WTC11 (cell line): ENCODE results near the gene PRKAG2. TPM values are rescaled to one million over a fixed set of nuclear protein-coding genes. Genes with fewer than 3 reads are reported as not detected.
A peak's percentile ranks its signal among the peaks of the same experiment; 100 is the strongest.

ENCODE experiments used
- ATAC-seq: fragments of 200-7000 bp; cut with Tn5 transposase; 2 replicates; pipeline ENCODE4 v1.10.0; 2021; ENCODE audit warnings: mild to moderate bottlenecking, moderate library complexity
- CTCF ChIA-PET: fragments of 300-600 bp; sonication (Branson Sonifier 250); formaldehyde crosslinking; loops from one replicate; lab custom pipeline; 2021; ENCODE audit warnings: antibody characterized with exemption; lab: Charles Lee
- POLR2A ChIA-PET: fragments of 350-600 bp; sonication (Branson Sonifier 250); formaldehyde crosslinking; loops from one replicate; lab custom pipeline; 2021; ENCODE audit warnings: antibody characterized with exemption; lab: Charles Lee
- DNase-seq: peaks from one replicate; pipeline ENCODE4 v3.0.0; 2021; ENCODE audit warnings: low spot score
- H3K27ac Mint-ChIP-seq: 2 replicates; pipeline ENCODE4 v1.8.0; 2021; ENCODE audit warnings: mixed read lengths
- H3K27me3 Mint-ChIP-seq: 2 replicates; pipeline ENCODE4 v1.8.0; 2021; ENCODE audit warnings: low read depth, mild to moderate bottlenecking, moderate library complexity, mixed read lengths
- H3K36me3 Mint-ChIP-seq: 2 replicates; pipeline ENCODE4 v1.8.0; 2021; ENCODE audit warnings: mixed read lengths
- H3K4me1 Mint-ChIP-seq: 2 replicates; pipeline ENCODE4 v1.8.0; 2022; ENCODE audit warnings: mixed read lengths
- H3K4me3 Mint-ChIP-seq: 2 replicates; pipeline ENCODE4 v1.8.0; 2021; ENCODE audit warnings: mild to moderate bottlenecking, moderate library complexity, mixed read lengths
- H3K9me3 Mint-ChIP-seq: 2 replicates; pipeline ENCODE4 v1.8.0; 2021; ENCODE audit warnings: mixed read lengths
- CBFB ChIP-seq: sonication (generic); formaldehyde crosslinking; IDR thresholded peaks from 2 replicates; pipeline ENCODE4 v1.8.1; 2022; ENCODE audit warnings: mild to moderate bottlenecking, low read depth, missing genetic modification reagents
- E2F1 ChIP-seq: sonication (generic); formaldehyde crosslinking; IDR thresholded peaks from 2 replicates; pipeline ENCODE4 v1.8.0; 2022; ENCODE audit warnings: mild to moderate bottlenecking, missing genetic modification reagents
- ETV6 ChIP-seq: sonication (generic); formaldehyde crosslinking; IDR thresholded peaks from 2 replicates; pipeline ENCODE4 v1.8.1; 2022; ENCODE audit warnings: mild to moderate bottlenecking, missing genetic modification reagents
- FOXP1 ChIP-seq: sonication (generic); formaldehyde crosslinking; IDR thresholded peaks from 2 replicates; pipeline ENCODE4 v1.8.0; 2022; ENCODE audit warnings: missing genetic modification reagents, mild to moderate bottlenecking, moderate library complexity, borderline replicate concordance
- GABPB1 ChIP-seq: sonication (generic); formaldehyde crosslinking; IDR thresholded peaks from 2 replicates; pipeline ENCODE4 v1.8.1; 2023; ENCODE audit warnings: mild to moderate bottlenecking, missing genetic modification reagents
- NR1H2 ChIP-seq: sonication (generic); formaldehyde crosslinking; IDR thresholded peaks from 2 replicates; pipeline ENCODE4 v1.9.0; 2021; ENCODE audit warnings: mild to moderate bottlenecking, moderate library complexity, missing genetic modification reagents
- NR2C2 ChIP-seq: sonication (generic); formaldehyde crosslinking; IDR thresholded peaks from 2 replicates; pipeline ENCODE4 v1.8.0; 2022; ENCODE audit warnings: mild to moderate bottlenecking, missing genetic modification reagents
- RELA ChIP-seq: sonication (generic); formaldehyde crosslinking; IDR thresholded peaks from 2 replicates; pipeline ENCODE4 v1.8.1; 2022; ENCODE audit warnings: missing genetic modification reagents, mild to moderate bottlenecking, borderline replicate concordance
- SMAD3 ChIP-seq: sonication (generic); formaldehyde crosslinking; IDR thresholded peaks from 2 replicates; pipeline ENCODE4 v1.8.0; 2022; ENCODE audit warnings: missing genetic modification reagents, mild to moderate bottlenecking, borderline replicate concordance
- TCF7 ChIP-seq: sonication (generic); formaldehyde crosslinking; IDR thresholded peaks from 2 replicates; pipeline ENCODE4 v1.8.0; 2022; ENCODE audit warnings: mild to moderate bottlenecking, low read depth, missing genetic modification reagents, moderate library complexity
- TEAD1 ChIP-seq: sonication (generic); formaldehyde crosslinking; IDR thresholded peaks from 2 replicates; pipeline ENCODE4 v1.8.0; 2022; ENCODE audit warnings: mild to moderate bottlenecking, missing genetic modification reagents
- ZBTB21 ChIP-seq: sonication (generic); formaldehyde crosslinking; IDR thresholded peaks from 2 replicates; pipeline ENCODE4 v1.8.1; 2023; ENCODE audit warnings: mild to moderate bottlenecking, missing genetic modification reagents, borderline replicate concordance
- ZNF121 ChIP-seq: sonication (generic); formaldehyde crosslinking; IDR thresholded peaks from 2 replicates; pipeline ENCODE4 v1.8.0; 2023; ENCODE audit warnings: missing genetic modification reagents
- ZNF232 ChIP-seq: sonication (generic); formaldehyde crosslinking; IDR thresholded peaks from 2 replicates; pipeline ENCODE4 v1.8.0; 2022; ENCODE audit warnings: mild to moderate bottlenecking, missing genetic modification reagents
- total RNA-seq: library from RNA; stranded (reverse); gene quantifications from 3 replicates; pipeline ENCODE4 v1.2.3, GENCODE V29; 2021
- TF ChIP-seq, protein P1 (sequence below): fragments of 250-450 bp; sonication (Bioruptor Pico); IDR thresholded peaks from 2 replicates; pipeline ENCODE4 v1.9.0; 2021; ENCODE audit warnings: mild to moderate bottlenecking
- TF ChIP-seq, protein P2 (sequence below): fragments of 200-600 bp; IDR thresholded peaks from 2 replicates; pipeline ENCODE4 v1.8.0; 2022; ENCODE audit warnings: antibody characterized with exemption
- TF ChIP-seq, protein P3 (sequence below): fragments of 250-450 bp; sonication (Bioruptor Pico); IDR thresholded peaks from 2 replicates; pipeline ENCODE4 v1.9.0; 2021; ENCODE audit warnings: mild to moderate bottlenecking
- TF ChIP-seq, protein P4 (sequence below): sonication (generic); formaldehyde crosslinking; IDR thresholded peaks from 2 replicates; pipeline ENCODE4 v1.8.0; 2022; ENCODE audit warnings: missing genetic modification reagents

PRKAG2 gene
- total RNA-seq, 1 experiment from 2014 or later, result 20.3 TPM

- no peaks in the 10 kb centered on the region for H3K9me3 Mint-ChIP-seq
- ChIA-PET CTCF (no interaction called here), POLR2A (no interaction called here)
- H3K27ac Mint-ChIP-seq, result no peak overlapping the region
- H3K4me3 Mint-ChIP-seq, result no peak overlapping the region
- no peaks in the 10 kb centered on the region; the same call in none of the 2 replicates for H3K27me3 Mint-ChIP-seq
- H3K4me1 Mint-ChIP-seq, result peaks cover 15% of the 10 kb centered on the region
- H3K36me3 Mint-ChIP-seq, result no peaks in the 10 kb centered on the region
- TF ChIP-seq ZNF232 (no peak), TEAD1 (CRISPR knock-in tag) (no peak), NR2C2 (CRISPR knock-in tag) (no peak)
- TF ChIP-seq, all 79 proteins: peak for 0
- DNase-seq, result no peak
- no peak for ATAC-seq
Measured at GRCh38 chr7:151899513-151900360, 22.8 kb upstream of the PRKAG2 start.

DNA sequence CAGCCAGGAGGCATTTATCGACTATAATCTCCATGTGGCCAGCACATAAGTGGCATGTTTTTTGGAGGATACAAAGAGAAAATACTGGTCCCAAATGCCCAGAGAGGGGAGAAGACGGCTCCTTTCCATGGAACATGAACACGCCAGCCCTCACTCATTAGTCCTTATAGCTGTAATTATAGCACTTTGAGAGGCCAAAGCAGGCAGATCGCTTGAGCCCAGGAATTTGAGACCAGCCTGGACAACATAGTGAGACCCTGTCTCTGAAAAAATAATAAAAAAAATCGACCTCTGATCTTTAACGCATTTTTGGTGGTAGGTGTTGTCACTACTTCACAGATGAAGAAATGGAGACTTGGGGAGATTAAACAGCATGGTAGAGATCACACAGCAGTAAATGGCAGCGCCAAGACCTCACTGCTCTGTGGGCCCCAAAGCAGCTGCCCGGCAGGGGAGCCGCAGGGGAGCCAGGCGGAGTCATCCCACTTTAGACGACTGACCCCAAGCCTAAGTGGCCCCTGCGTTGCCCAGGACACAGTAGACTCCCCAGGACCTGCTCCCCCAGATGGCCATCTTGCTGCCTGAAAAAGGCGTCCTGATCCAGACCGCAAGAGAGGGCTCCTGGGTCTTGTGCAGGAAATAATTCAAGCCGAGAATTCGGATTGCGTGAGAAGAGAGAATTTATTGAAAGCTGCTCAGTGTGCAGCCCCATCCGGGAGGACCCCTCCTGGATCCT is 21.2 kb upstream of the PRKAG2 start:
- DNase-seq (no peak), ATAC-seq (no peak)
- Mint-ChIP-seq H3K4me1 (peaks cover 15% of the 10 kb centered on the region), H3K36me3 (no peaks in the 10 kb centered on the region), H3K9me3 (no peaks in the 10 kb centered on the region), H3K27ac (no peak overlapping the region), H3K27me3 (no peaks in the 10 kb centered on the region; the same call in none of the 2 replicates), H3K4me3 (peak overlapping the region; percentile 63)
- TF ChIP-seq NR1H2 (CRISPR knock-in tag), result no peak
- TF ChIP-seq ZNF121 (CRISPR knock-in tag), result peak; percentile 62
- POLR2A ChIA-PET, result no interaction called here
- CTCF ChIA-PET, result interaction anchor here (1.1 to 1.3 kb wide), 3 partner anchors 21 to 115 kb away, joined by 3 to 6 read pairs (median 6); partner anchors contain the start of gene PRKAG2

GRCh38 chr7:151897161-151897731 is 20.3 kb upstream of the PRKAG2 start:
- ChIA-PET CTCF (interaction anchor here (1.1 to 1.3 kb wide), 3 partner anchors 20 to 114 kb away, joined by 3 to 6 read pairs (median 6); partner anchors contain the start of gene PRKAG2), POLR2A (interaction anchor here (0.6 kb wide), 1 partner anchor 69 kb away, joined by 4 read pairs; no protein-coding TSS in a partner anchor)
- ATAC-seq (peak; percentile 91), DNase-seq (peak; percentile 52)
- H3K4me1 Mint-ChIP-seq, result peaks cover 15% of the 10 kb centered on the region
- H3K36me3 Mint-ChIP-seq, result no peaks in the 10 kb centered on the region
- no peaks in the 10 kb centered on the region; the same call in none of the 2 replicates for H3K27me3 Mint-ChIP-seq
- H3K4me3 Mint-ChIP-seq, result peak overlapping the region; percentile 63
- H3K9me3 Mint-ChIP-seq, result no peaks in the 10 kb centered on the region
- peak overlapping the region; percentile 48; the same call in 1 of the 2 replicates for H3K27ac Mint-ChIP-seq
- TF ChIP-seq, protein P1, sequence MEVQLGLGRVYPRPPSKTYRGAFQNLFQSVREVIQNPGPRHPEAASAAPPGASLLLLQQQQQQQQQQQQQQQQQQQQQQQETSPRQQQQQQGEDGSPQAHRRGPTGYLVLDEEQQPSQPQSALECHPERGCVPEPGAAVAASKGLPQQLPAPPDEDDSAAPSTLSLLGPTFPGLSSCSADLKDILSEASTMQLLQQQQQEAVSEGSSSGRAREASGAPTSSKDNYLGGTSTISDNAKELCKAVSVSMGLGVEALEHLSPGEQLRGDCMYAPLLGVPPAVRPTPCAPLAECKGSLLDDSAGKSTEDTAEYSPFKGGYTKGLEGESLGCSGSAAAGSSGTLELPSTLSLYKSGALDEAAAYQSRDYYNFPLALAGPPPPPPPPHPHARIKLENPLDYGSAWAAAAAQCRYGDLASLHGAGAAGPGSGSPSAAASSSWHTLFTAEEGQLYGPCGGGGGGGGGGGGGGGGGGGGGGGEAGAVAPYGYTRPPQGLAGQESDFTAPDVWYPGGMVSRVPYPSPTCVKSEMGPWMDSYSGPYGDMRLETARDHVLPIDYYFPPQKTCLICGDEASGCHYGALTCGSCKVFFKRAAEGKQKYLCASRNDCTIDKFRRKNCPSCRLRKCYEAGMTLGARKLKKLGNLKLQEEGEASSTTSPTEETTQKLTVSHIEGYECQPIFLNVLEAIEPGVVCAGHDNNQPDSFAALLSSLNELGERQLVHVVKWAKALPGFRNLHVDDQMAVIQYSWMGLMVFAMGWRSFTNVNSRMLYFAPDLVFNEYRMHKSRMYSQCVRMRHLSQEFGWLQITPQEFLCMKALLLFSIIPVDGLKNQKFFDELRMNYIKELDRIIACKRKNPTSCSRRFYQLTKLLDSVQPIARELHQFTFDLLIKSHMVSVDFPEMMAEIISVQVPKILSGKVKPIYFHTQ (CRISPR knock-in tag), result no peak
- no peak for TF ChIP-seq E2F1 (CRISPR knock-in tag)
- no peak for TF ChIP-seq TCF7 (CRISPR knock-in tag)
- TF ChIP-seq, protein P2, sequence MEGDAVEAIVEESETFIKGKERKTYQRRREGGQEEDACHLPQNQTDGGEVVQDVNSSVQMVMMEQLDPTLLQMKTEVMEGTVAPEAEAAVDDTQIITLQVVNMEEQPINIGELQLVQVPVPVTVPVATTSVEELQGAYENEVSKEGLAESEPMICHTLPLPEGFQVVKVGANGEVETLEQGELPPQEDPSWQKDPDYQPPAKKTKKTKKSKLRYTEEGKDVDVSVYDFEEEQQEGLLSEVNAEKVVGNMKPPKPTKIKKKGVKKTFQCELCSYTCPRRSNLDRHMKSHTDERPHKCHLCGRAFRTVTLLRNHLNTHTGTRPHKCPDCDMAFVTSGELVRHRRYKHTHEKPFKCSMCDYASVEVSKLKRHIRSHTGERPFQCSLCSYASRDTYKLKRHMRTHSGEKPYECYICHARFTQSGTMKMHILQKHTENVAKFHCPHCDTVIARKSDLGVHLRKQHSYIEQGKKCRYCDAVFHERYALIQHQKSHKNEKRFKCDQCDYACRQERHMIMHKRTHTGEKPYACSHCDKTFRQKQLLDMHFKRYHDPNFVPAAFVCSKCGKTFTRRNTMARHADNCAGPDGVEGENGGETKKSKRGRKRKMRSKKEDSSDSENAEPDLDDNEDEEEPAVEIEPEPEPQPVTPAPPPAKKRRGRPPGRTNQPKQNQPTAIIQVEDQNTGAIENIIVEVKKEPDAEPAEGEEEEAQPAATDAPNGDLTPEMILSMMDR, result no peak
- no peak for TF ChIP-seq GABPB1
- TF ChIP-seq, protein P3, sequence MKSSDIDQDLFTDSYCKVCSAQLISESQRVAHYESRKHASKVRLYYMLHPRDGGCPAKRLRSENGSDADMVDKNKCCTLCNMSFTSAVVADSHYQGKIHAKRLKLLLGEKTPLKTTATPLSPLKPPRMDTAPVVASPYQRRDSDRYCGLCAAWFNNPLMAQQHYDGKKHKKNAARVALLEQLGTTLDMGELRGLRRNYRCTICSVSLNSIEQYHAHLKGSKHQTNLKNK (CRISPR knock-in tag), result no peak
- no peak for TF ChIP-seq CBFB (CRISPR knock-in tag)
- TF ChIP-seq FOXP1 (CRISPR knock-in tag), result no peak
- no peak for TF ChIP-seq NR2C2 (CRISPR knock-in tag)
- TF ChIP-seq ETV6, result no peak
- no peak for TF ChIP-seq RELA (CRISPR knock-in tag)
- TF ChIP-seq, protein P4, sequence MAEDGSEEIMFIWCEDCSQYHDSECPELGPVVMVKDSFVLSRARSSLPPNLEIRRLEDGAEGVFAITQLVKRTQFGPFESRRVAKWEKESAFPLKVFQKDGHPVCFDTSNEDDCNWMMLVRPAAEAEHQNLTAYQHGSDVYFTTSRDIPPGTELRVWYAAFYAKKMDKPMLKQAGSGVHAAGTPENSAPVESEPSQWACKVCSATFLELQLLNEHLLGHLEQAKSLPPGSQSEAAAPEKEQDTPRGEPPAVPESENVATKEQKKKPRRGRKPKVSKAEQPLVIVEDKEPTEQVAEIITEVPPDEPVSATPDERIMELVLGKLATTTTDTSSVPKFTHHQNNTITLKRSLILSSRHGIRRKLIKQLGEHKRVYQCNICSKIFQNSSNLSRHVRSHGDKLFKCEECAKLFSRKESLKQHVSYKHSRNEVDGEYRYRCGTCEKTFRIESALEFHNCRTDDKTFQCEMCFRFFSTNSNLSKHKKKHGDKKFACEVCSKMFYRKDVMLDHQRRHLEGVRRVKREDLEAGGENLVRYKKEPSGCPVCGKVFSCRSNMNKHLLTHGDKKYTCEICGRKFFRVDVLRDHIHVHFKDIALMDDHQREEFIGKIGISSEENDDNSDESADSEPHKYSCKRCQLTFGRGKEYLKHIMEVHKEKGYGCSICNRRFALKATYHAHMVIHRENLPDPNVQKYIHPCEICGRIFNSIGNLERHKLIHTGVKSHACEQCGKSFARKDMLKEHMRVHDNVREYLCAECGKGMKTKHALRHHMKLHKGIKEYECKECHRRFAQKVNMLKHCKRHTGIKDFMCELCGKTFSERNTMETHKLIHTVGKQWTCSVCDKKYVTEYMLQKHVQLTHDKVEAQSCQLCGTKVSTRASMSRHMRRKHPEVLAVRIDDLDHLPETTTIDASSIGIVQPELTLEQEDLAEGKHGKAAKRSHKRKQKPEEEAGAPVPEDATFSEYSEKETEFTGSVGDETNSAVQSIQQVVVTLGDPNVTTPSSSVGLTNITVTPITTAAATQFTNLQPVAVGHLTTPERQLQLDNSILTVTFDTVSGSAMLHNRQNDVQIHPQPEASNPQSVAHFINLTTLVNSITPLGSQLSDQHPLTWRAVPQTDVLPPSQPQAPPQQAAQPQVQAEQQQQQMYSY (CRISPR knock-in tag), result no peak
- TF ChIP-seq ZBTB21, result no peak
- no peak for TF ChIP-seq SMAD3
